CD4-positive, alpha-beta T cell treated with Interferon alpha-2 for 1 hour (primary cell): ENCODE results near the gene BLVRA.
"Not testable (repeated sequence)": the region's sequence is repeated elsewhere in the genome, so short reads cannot be mapped to it uniquely, and the experiment has no call there.

ENCODE experiments used
- DNase-seq, 2 donors: peaks; one replicate each; pipeline ENCODE4 v3.0.0-alpha.2; 2020 to 2022

Gene BLVRA

DNA sequence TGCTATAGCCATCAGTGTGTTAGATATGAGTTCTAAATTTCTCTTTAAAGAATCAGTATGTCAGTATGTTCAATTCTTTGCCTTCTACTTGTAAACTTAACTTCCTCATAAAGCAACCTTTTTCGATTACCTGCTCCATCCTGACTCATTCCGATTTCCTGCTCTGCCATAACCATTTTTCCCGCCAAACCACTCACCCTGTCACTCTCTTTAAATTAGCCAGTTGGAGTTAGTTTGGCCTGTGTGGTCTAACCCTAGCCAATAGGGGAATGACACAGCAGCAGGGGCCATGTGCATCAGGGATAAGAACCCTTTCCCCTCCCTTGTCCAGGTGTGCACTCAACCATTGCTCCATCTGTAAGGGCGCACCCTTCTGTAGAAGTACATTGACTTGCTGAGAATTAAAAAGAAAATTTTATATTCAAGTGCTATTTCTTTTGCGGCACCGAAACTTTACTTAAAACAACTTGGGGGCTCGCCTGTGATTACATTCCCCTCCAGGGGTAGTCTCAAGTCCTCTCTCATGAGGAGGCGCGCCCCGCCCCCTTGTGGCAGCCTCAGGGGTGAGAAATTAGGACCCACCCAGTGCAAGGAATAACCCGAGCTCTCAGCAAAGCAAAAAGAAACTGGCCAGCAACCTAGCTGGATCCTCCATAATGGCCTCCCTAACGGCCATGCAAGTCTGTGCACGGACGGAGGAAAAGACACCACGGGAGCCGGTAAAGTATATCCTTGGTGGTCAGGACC is 51.9 kb downstream of the BLVRA start:
- peak; percentile 3 to 45 for DNase-seq

DNA sequence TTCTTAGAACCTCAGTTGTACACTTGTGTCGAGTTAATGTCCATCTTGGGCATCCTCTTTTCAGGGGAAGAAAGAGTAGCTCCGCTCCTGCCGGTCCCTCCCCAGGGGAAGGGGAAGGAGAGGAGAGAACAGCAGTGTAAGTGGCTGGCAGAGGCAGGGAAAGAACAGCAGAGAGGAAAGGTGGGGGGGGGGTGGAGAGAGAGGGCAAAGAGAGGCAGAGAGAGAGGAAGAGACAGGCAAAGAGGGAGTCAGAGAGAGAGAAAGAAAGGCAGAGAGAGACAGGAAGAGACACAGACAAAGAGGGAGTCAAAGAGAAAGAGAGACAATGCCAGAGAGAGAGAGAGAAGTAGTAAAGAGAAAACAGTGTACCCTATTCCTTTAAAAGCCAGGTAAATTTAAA is 56.9 kb downstream of the BLVRA start:
- DNase-seq, result no peak

DNA sequence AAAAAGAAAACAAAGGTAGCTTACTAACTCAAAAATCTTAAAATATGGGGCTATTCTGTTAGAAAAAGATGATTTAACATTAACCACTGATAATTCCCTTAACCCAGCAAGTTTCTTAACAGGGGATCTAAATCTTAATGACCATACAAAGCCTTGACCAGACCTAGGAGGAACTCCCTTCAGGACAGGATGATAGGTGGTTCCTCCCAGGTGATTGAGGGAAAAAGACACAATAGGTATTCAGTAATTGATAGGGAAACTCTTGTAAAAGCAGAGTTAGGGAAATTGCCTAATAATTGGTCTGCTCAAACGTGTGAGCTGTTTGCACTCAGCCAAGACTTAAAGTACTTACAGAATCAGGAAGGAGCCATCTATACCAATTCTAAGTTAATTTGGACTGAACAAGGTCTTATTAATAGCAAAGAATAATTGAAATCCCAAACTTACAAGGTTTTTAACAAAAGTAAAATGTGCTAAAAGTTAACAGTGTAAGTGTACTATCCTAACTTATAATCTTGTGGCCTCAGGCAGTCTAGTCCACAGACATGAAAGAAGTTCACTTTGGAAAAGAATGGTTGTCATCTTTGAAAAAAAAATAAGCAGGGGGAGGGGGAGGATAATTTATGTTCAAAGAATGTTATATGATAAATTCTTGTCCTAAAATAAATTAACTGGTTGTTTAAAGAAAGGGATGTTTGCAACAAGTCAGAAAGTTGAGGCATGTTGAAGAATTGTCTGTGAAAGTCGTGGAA is 57.7 kb downstream of the BLVRA start:
- DNase-seq, result not testable (repeated sequence)

DNA sequence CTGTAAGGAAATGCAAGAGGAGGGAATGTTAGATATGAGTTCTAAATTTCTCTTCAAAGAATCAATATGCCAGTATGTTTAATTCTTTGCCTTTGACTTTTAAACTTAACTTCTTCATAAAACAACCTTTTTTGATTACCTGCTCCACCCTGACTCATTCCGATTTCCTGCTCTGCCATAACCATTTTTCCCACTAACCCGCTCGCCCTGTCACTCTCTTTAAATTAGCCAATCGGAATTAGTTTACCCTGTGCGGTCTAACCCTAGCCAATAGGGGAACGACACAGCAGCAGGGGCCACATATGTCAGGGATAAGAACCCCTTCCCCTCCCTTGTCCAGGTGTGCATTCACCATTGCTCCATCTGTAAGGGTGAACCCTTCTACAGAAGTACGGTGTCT is 64.9 kb downstream of the BLVRA start:
- DNase-seq, result not testable (repeated sequence)

DNA sequence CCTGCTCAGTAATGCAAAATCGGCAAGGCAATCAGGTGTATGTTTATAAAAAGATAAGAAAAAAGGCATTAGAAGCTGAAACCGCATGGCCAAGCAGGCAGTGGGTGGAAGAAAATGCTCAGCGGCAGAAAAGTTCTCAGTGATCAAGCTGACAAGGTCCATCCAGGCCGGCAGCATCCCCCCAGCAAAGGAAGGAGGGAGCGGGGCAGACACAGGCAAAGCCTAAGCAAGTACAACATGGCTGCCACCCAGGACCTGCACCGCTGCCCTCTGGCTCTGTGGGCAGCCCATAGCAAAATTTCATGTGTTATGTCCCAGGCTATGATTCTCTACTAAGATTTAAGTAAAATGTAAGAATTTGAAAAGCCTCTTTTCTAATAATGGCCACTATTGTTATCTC is 65.5 kb downstream of the BLVRA start:
- no peak for DNase-seq

DNA sequence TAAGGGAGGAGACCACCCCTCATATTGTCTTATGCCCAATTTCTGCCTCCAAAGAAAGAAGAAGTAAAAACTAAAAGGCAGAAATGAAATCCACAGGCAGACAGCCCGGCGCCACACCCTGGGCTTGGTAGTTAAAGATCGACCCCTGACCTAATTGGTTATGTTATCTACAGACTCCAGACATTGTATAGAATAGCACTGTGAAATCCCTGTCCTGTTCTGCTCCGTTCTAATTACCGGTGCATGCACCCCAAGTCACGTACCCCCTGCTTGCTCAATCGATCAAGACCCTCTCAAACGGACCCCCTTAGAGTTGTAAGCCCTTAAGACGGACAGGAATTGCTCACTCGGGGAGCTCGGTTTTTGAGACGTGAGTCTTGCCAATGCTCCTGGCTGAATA is 66.0 kb downstream of the BLVRA start:
- DNase-seq, result not testable (repeated sequence)

DNA sequence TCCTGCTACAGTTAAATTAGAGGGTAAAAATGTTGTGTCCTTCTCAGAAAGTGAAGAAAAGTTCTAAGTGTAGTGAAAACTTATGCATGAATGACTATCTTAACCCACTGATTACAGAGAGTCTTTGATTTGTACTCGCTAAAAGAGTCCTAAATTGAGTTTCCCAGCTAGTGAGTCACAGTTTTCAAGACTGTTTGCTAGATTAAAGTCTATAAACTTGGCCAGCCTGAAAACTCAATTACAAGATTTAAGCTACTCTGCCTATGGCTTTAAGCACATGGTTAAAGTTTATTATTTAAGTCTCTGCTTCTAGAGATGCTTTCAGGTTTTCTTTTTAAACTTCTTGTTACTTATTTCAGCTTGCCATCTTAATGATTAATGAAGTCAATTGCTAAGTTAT is 66.5 kb downstream of the BLVRA start:
- no peak for DNase-seq

DNA sequence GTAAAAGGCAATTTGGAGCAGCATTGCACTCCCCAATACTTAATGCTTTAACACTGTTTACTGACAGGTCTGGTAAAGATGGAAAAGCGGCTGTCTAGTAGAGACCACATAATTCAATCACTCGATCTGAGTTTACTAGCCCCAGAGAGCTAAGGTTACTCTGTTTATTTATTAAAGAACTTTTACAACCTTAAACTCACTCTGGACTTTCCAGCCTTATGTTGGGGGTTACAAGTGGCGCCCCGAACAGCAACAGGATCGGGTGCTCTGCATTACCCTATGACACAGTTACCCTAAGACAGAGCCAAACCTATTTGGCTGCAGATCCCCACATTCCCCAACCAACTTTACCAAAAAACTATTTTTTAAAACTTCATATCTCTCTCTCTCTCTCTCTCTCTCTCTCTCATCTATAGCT is 66.9 kb downstream of the BLVRA start:
- no peak for DNase-seq

DNA sequence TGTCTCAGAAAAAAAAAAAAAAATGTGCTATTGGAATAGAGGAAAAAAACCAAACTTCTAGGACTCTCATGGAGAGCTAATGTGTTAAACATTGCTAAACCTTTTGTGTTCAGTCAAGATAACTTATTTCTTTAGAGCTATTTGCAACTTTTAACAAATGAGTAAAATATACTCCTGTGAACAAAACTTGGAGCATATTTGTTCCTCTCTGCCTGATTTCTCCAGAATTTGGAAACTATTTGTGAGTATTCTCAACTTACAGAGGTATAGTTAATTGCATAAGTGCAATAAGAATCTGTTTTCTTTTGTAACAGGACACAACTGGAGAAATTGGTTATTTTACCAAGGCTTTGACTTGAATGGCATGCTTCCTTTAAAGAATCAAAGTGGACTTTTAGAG is 72.4 kb downstream of the BLVRA start:
- not testable (repeated sequence) for DNase-seq

DNA sequence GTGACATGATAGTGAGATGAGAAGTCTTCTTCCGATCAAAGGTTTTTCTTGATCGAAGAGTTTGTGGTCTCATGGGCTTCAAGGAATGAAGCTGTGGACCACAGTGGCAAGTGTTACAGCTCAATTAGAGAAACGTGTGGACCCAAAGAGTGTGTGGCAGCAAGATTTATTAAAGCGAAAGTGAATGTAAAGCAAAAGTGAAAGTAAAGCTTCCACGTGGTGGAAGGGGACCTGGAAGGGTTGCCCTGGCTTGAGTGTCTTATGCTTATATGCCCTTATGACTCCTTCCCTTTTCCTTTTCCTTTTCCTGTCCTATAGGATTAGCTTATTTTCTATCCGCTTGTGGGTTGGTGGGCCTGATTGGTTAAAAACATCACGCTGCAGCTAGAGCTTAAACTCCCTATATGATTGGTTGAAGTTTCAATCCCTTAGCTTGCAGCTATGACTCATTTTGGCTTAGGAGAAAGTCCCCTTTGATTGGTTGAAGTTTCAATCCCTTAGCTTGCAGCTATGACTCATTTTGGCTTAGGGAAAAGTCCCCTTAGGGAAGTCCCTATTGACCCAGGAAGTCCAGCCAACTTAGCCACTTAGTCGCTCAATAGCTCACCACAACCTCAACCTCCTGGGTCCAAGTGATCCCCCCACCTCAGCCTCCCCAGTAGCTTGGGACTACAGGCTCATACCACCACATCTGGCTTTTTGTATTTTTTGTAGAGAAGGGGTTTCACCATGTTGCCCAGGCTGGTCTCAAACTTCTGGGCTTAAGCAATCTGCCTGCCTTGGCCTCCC is 76.2 kb downstream of the BLVRA start:
- peak; percentile 46 to 78 for DNase-seq

DNA sequence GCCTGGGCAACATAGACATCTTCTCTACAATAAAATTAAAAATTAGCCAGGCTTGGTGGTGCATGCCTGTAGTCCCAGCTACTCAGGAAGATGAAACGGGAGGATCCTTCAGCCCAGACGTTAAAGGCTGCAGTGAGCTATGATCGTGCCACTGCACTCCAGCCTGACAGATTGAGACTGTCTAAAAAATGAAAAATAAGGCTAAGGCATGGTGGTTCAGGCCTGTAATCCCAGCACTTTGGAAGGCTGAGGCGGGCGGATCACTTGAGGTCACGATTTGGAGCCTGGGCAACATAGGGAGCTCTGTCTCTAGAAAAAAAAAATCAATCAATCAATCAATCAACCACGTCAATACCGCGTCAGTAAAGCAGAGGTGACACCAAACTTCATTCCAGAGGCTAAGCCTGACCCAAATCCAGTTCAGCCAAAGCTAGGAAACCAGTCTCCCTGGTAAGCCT is 79.8 kb downstream of the BLVRA start:
- DNase-seq, result no peak

DNA sequence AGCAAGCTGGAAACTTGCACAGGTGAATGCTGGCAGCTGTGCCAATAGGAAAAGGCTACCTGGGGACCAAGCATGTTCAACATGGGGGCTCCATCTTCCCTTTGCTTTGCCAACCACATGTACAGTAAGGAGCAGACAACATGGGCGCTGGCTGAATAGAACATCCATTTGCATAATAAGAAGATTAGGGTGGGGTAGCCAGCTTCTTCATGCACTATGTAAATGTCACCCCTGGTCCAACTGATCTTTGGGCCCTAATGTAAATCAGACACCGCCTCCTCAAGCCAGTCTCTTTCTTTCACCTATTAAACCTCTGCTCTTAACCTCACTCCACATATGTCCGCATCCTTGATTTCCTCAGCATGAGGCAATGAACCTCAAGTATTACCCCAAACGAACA is 84.8 kb downstream of the BLVRA start:
- no peak for DNase-seq

DNA sequence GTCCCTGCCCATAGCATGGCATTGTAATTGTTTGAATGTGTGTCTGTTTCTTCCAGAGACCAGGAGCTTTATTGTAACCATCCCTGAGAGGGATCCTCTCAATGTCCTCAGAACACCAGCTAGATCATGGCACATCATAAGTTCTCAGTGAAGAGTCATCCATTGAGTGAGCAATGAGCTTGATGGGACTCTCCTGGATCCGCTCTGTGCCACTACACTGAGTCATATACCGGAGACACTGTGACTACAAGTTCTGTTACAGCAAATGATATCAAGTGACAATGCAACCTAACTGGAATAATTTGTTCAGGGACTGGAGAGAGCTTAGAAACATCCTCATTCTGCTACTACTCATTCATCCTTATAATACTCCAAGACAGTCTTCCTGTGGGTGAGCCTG is 85.8 kb downstream of the BLVRA start:
- no peak for DNase-seq

DNA sequence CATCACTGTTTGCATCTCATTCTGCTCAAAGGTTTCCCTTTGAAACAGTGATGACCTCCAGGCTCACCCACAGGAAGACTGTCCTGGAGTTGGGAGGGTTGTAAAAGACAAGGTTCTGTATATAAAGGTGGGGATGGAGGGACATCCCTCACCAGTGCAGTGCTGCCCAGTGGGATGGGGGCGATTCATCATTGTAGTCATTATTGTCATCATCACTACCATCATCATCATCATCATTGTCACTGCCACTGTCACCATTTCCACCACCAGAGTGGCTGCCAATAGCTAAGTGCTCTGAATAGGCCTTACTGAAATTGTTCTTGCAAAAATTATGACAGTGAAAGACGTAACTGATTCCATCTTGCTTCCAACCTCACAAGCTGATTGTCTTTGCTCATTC is 86.2 kb downstream of the BLVRA start:
- no peak for DNase-seq

DNA sequence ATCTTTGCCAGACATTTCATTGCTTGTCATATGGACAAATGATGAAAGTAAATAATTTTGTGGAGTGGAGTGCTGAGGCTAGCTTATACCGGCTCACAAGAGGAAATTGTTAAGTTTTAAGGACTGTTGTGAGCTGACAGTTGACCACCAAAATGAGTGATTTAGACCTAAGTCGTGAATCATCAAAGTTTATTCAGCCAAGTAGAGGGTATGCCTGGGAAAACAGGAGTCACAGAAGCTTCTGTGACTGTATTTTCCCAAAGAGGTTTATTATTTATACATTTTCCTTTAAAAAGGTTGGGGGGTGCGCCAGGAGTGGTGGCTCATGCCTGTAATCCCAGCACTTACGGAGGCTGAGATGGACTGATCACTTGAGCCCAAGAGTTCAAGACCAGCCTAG is 89.0 kb downstream of the BLVRA start:
- DNase-seq, result no peak

DNA sequence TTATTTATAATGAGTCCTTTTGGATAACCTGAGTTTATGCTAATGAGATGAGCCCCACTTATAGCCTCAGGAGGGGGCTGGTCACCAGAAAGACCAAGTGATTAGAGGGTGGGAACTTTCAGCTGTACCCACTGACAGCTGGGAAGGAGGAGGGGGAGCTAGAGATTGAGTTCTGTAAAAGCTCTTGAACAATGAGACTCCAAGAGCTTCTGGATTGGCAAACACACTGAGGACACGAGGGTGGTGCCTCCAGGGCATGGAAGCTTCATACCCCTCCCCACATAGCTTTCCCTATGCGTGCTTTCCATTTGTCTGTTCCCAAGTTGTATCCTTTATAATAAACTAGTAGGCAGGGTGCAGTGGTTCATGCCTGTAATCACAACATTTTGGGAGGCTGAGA is 90.6 kb downstream of the BLVRA start:
- DNase-seq, result no peak

DNA sequence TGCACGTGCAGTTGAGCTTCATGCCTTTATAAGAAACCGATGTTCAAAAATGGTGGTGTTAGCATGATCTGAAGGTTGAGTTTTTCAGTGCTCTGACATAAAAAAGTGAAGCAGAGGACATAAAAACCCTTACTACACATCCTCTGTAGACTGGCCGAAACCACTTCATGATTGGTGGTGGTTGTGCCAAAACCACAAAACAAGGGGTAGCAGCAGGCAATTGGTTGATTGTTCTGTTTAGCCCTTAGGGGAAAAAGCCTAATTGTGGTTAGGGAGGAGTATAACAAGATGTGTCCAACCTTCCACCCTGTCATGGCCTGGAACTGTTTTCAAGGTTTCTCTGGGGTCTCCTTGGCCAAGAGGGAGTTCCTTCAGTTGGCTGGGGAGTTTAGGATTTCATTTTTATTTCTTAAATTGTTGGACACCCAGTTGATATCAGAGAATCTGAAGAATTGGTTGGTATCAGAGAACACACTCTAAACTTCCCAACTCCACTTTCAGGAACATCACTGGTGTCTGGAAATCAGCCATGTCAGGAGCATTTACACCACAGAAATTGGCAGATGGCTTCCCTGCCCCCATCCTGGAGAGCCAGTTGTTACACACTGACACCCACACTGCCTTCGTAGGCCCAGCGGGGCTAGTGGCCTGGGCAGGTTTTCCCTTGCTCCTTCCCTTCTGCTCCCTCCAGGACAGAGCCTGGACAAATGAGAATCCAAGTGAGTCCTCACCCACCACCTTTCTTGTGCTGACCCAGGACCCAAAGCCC is 92.1 kb downstream of the BLVRA start:
- DNase-seq, result no peak

DNA sequence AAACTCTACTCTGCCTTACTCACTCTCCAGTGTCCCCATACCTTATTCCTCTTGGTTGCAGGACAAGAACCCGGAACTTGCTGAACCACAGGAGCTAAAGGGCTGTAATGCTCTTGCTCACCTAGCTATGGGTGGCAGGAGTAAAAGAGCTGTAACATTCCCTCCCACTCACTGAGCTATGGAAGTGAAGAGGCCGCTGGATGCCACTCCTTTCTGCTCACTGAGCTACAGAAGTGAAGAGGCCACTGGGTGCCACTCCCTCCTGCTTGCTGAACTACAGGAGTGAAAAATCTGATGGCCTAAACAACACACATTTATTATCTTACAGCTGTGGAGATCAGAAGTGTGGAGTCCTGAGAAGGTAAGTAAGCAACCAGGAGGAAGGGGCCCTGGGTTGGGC is 93.3 kb downstream of the BLVRA start:
- DNase-seq, result no peak

DNA sequence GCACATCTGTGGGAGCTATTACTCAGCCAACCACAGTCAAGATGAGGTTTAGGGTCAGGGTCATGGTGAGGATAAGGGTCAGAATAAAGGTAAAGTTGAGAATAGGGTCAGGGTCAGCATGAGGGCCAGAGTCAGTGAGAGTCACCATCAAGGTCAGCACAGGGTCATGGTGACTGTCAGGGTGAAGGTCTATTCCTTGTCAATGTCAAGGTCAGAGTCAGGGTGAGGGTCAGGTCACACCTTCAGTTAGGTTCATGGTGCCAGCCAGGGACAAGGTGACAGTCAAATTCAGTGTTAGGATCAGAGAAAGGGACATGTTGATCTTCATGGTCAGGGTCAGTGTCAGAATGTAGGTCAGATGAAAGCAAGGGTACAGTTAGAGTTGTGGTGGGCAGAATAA is 96.7 kb downstream of the BLVRA start:
- no peak for DNase-seq

DNA sequence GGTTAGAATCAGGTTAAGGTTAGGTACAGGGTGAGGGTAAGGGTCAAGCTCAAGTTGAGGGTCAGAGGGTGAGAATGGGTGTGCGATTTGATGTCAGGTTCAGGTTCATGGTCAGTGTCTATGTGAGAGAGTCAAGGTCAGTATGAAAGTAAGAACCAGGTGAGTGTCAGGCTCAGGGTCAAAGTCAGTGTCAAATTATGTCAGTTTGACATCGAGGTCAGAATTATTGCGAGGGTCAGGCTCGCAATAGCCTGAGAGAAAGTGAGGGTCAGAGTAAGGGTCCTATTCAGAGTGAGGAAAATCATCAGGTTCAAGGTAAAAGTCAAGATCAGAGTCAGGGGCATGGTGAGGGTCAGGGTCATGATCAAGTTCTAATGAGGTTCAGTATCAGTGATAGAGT is 97.8 kb downstream of the BLVRA start:
- DNase-seq, result no peak
